ENCODE measurements around the gene PEAK1. TPM values are rescaled to one million over a fixed set of nuclear protein-coding genes. Genes with fewer than 3 reads are reported as not detected.

Gene PEAK1
- total and polyA plus RNA-seq, 2 donors (not counting 3 experiments of a cell fraction or from before 2014, with no cell fraction given) = 17.9 to 91.9 TPM

GRCh38 chr15:77226652-77227051, 193.3 kb downstream of the PEAK1 start:
- POLR2A ChIA-PET = no interaction called here
- Histone ChIP-seq H3K9me1 (replicated peaks; ENCODE audit: control insufficient read depth, extremely low read depth, insufficient read depth, low read length) (no peaks in the 10 kb centered on the region), H3K4me3 (replicated peaks in 1 of 3; ENCODE audit: insufficient read depth in 1 of 3, low read depth in 1 of 3, low read length in 3 of 3) (no peak overlapping the region), H3K79me2 (ENCODE audit: control insufficient read depth, insufficient read depth, low read length) (no peaks in the 10 kb centered on the region), H2AFZ (ENCODE audit: low read depth, low read length) (no peak overlapping the region), H3K9ac (replicated peaks; ENCODE audit: extremely low read depth, insufficient read depth, low read length) (no peak overlapping the region), H3K4me1 (ENCODE audit: control insufficient read depth, extremely low read depth, insufficient read depth, low read length) (peaks cover 35% of the 10 kb centered on the region), H3K36me3 (ENCODE audit: control insufficient read depth in 2 of 2, extremely low read depth in 1 of 2, insufficient read depth in 2 of 2, low read length in 2 of 2) (no peaks in the 10 kb centered on the region), H3K27me3 (ENCODE audit: control insufficient read depth in 2 of 2, insufficient read depth in 2 of 2, low read length in 2 of 2) (no peaks in the 10 kb centered on the region), H3K4me2 (ENCODE audit: insufficient read depth, low read length) (peak overlapping the region; percentile 6), H3K27ac (ENCODE audit: insufficient read depth, low read depth, low read length) (peak overlapping the region; percentile 31), H3K9me3 (replicated peaks; ENCODE audit: control insufficient read depth, insufficient read depth, low read length) (no peaks in the 10 kb centered on the region), H4K20me1 (replicated peaks; ENCODE audit: control insufficient read depth, extremely low read depth, insufficient read depth, low read length) (no peaks in the 10 kb centered on the region)
- DNase-seq (ENCODE audit: low read depth, low spot score) (peak; percentile 49), FAIRE-seq (no peak)
- intact Hi-C loops (cut with micrococcal nuclease) (no loop called here), dilution Hi-C loops (cut with MboI; ENCODE audit: extremely low pct_ligation_motif_present, low sequenced_read_pairs) (no loop called here)
- no TSS peak for BruUV-seq (replicated peaks)
- no peak for TF ChIP-seq POLR2AphosphoS5 (IDR thresholded peaks at IDR 0.05; ENCODE audit: insufficient read depth, low read depth, low read length)
- no peak for TF ChIP-seq JUN (IDR thresholded peaks at IDR 0.05; ENCODE audit: borderline replicate concordance, insufficient read depth, insufficient read length, low read depth)
- no peak for TF ChIP-seq FOS (IDR thresholded peaks at IDR 0.05; ENCODE audit: borderline replicate concordance, insufficient read depth, low read length)
- TF ChIP-seq GATA2 (IDR thresholded peaks at IDR 0.05; ENCODE audit: insufficient read depth, insufficient read length, low read depth, low read length) = no peak
- no peak for TF ChIP-seq MAX (IDR thresholded peaks at IDR 0.05; ENCODE audit: insufficient read depth, insufficient read length)
- no peak for TF ChIP-seq CTCF (IDR thresholded peaks at IDR 0.05; ENCODE audit: extremely low read depth in 1 of 2, insufficient read depth in 1 of 2, low read depth in 1 of 2, low read length in 2 of 2)
- TF ChIP-seq MYC (IDR thresholded peaks at IDR 0.05; ENCODE audit: low read depth, low read length) = no peak
- no peak for TF ChIP-seq POLR2A (IDR thresholded peaks at IDR 0.05; ENCODE audit: low read depth, low read length)
- no peak for TF ChIP-seq EZH2 (IDR thresholded peaks at IDR 0.05; ENCODE audit: borderline replicate concordance, low read depth, low read length, severe bottlenecking)
- CTCF ChIA-PET = interaction anchor here (0.7 kb wide), 1 partner anchor 9 kb away, joined by 3 read pairs; no protein-coding TSS in a partner anchor
